ENCODE data around the gene CSTF3. TPM values are rescaled to one million over a fixed set of nuclear protein-coding genes. Genes with fewer than 3 reads are reported as not detected.

CSTF3 gene
- total and polyA plus RNA-seq, 9 of the 15 experiments (the other 6 are each of a cell fraction or from before 2014, with no cell fraction given): 37.0 to 111 (median 61.0) TPM

DNA sequence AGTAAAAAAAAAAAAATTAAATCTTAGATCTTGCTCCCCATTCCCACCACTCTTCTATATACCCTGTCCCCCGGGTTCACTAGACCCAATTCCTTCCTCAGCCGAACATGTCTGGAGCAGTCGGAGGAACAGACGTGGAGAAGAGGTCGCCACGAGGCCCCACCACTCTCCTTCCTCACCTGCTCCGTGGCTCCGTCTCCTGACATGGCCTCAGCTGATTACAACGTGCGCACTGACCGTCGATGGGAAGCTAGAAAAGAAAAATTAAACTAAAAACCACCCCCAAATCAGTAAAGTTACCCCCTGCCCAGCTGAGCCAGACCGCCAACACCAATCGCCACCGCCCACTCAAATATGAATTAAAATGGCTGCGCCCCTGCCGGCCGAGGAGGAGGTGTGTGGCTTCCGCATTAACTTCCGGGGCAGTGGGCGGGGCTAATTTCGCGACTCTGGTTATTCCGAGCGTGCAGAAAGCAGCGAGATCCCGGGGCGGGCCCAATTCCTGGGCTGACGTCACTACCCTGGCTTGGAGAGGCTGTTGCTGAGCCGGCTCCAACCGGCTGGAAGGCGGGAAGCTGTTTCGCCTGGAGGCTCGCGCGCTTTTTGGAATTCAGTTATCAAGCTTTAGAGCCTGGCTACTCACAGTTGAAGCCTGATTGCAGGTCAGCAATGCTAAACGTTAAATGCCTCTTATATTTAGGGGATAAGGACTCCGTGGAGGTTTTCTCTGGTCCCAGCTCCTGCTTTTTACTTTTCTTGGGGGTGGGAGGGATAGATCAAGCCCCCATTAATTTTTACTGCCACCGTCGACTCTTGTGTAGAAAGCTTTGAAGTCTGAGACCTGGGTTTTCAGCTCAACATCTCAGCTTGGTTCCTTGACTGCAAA is at the start of gene CSTF3 (continued):
- TF ChIP-seq ZNF436 (CRISPR knock-in tag; IDR thresholded peaks at IDR 0.05) (no peak), ZBTB17 (CRISPR knock-in tag; IDR thresholded peaks at IDR 0.05) (peak; percentile 46; the same call in 1 of the 2 replicates), ARID2 (IDR thresholded peaks at IDR 0.05) (no peak), PYGO2 (tag; IDR thresholded peaks at IDR 0.05) (no peak), ELF2 (CRISPR knock-in tag; IDR thresholded peaks at IDR 0.05) (0 out of 2 replicates have a peak, but pooled peaks have one; percentile 44), IRF1 (CRISPR knock-in tag; IDR thresholded peaks at IDR 0.05; ENCODE audit: borderline replicate concordance) (peak; percentile 78; the same call in 1 of the 2 replicates), RNF2 (IDR thresholded peaks at IDR 0.05) (peak; percentile 94), ZNF134 (CRISPR knock-in tag; conservative IDR thresholded peaks at IDR 0.05) (0 out of 2 replicates have a peak, but pooled peaks have one; percentile 8), SMAD4 (CRISPR knock-in tag; conservative IDR thresholded peaks at IDR 0.05) (peak; percentile 90), ZNF140 (CRISPR knock-in tag; IDR thresholded peaks at IDR 0.05) (no peak), RHOXF2B (CRISPR knock-in tag; conservative IDR thresholded peaks at IDR 0.05) (no peak)
- TF ChIP-seq, protein P1, sequence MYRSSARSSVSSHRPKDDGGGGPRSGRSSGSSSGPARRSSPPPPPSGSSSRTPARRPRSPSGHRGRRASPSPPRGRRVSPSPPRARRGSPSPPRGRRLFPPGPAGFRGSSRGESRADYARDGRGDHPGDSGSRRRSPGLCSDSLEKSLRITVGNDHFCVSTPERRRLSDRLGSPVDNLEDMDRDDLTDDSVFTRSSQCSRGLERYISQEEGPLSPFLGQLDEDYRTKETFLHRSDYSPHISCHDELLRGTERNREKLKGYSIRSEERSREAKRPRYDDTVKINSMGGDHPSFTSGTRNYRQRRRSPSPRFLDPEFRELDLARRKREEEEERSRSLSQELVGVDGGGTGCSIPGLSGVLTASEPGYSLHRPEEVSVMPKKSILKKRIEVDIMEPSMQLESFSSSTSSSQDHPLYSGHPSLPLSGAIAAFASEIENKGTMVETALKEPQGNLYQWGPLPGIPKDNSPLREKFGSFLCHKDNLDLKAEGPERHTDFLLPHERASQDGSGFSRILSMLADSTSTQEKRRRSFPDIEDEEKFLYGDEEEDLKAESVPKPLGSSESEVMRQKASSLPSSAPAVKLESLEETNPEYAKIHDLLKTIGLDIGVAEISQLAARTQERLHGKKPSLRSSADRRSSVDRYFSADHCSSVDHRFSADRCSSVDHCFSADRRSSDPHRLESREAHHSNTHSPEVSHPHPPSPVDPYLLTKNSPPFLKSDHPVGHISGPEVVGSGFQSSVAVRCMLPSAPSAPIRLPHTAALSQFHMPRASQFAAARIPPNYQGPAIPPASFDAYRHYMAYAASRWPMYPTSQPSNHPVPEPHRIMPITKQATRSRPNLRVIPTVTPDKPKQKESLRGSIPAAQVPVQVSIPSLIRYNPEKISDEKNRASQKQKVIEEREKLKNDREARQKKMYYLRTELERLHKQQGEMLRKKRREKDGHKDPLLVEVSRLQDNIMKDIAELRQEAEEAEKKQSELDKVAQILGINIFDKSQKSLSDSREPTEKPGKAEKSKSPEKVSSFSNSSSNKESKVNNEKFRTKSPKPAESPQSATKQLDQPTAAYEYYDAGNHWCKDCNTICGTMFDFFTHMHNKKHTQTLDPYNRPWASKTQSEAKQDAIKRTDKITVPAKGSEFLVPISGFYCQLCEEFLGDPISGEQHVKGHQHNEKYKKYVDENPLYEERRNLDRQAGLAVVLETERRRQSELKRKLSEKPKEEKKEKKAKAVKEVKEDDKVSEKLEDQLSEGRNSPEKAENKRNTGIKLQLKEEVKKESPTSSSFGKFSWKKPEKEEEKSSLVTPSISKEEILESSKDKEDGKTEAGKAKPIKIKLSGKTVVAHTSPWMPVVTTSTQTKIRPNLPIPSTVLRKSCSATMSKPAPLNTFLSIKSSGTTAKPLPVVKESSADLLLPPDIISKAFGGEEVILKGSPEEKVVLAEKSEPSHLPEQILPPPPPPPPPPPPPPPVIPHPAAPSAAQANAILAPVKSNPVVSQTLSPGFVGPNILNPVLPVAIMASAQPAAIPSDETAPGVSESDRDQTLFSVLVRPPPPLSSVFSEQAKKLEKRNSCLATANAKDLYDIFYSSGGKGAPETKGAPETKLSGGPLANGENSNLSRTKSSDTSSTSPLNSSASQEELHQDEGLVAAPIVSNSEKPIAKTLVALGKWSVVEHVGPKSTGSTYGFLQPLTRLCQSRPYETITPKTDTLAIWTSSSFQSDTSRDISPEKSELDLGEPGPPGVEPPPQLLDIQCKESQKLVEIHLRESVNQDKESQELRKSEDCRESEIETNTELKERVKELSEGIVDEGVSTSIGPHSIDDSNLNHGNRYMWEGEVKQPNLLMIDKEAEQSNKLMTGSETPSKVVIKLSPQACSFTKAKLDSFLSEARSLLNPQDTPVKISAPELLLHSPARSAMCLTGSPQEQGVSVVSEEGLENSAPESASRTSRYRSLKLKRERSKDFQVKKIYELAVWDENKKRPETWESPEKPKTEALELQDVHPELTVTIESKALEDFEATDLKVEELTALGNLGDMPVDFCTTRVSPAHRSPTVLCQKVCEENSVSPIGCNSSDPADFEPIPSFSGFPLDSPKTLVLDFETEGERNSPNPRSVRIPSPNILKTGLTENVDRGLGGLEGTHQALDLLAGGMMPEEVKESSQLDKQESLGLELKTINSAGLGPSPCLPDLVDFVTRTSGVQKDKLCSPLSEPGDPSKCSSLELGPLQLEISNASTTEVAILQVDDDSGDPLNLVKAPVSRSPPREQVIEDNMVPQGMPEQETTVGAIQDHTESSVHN (IDR thresholded peaks at IDR 0.05; ENCODE audit: borderline replicate concordance in 1 of 2, low read depth in 1 of 2): peak in 1 of 2 experiments; percentile 59; a peak in 1 of 4 replicates
- TF ChIP-seq, protein P2, sequence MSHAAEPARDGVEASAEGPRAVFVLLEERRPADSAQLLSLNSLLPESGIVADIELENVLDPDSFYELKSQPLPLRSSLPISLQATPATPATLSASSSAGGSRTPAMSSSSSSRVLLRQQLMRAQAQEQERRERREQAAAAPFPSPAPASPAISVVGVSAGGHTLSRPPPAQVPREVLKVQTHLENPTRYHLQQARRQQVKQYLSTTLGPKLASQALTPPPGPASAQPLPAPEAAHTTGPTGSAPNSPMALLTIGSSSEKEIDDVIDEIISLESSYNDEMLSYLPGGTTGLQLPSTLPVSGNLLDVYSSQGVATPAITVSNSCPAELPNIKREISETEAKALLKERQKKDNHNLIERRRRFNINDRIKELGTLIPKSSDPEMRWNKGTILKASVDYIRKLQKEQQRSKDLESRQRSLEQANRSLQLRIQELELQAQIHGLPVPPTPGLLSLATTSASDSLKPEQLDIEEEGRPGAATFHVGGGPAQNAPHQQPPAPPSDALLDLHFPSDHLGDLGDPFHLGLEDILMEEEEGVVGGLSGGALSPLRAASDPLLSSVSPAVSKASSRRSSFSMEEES (CRISPR knock-in tag; IDR thresholded peaks at IDR 0.05): no peak
